T-helper 1 cell treated with Interleukin-12 subunit alpha and Interleukin-12 subunit beta and Interleukin-4 antibody, amounts not matched to agents 30 ng/mL and 1 ng/mL, for 36 hours (primary cell): ENCODE data around the gene ZNRF3. TPM values are rescaled to one million over a fixed set of nuclear protein-coding genes. Genes with fewer than 3 reads are reported as not detected.
"Not testable (repeated sequence)": the region's sequence is repeated elsewhere in the genome, so short reads cannot be mapped to it uniquely, and the experiment has no call there.

Experiments
- intact Hi-C: fragments of 100-400 bp; cut with micrococcal nuclease; formaldehyde crosslinking; loops from one replicate; pipeline ENCODE4 v1.15.1; 2024
- total RNA-seq: library from RNA; stranded (reverse); gene quantifications from 2 replicates; pipeline ENCODE4 v1.2.3, GENCODE V29; 2022

The ZNRF3 gene
- total RNA-seq, 1 donor from 2014 or later = 0.64 TPM

GRCh38 chr22:29003975-29004646 is 120.7 kb downstream of the ZNRF3 start:
- intact Hi-C loops = no loop called here

GRCh38 chr22:29004647-29005371 is 121.4 kb downstream of the ZNRF3 start:
- intact Hi-C loops = no loop called here

GRCh38 chr22:29005754-29006153 is 122.4 kb downstream of the ZNRF3 start:
- intact Hi-C loops = not testable (repeated sequence)

GRCh38 chr22:29006346-29006745 is 123.0 kb downstream of the ZNRF3 start:
- intact Hi-C loops = no loop called here

- intact Hi-C loops = no loop called here
Observed at GRCh38 chr22:29009148-29009547, 125.8 kb downstream of the ZNRF3 start.

GRCh38 chr22:29011240-29012100 is 128.1 kb downstream of the ZNRF3 start:
- intact Hi-C loops = no loop called here

GRCh38 chr22:29012101-29012433 is 128.7 kb downstream of the ZNRF3 start:
- intact Hi-C loops = no loop called here

GRCh38 chr22:29012952-29013351 is 129.6 kb downstream of the ZNRF3 start:
- intact Hi-C loops = no loop called here

- intact Hi-C loops = no loop called here
Observed at GRCh38 chr22:29014293-29014692, 130.9 kb downstream of the ZNRF3 start.

GRCh38 chr22:29014773-29015172 is 131.4 kb downstream of the ZNRF3 start:
- intact Hi-C loops = no loop called here

GRCh38 chr22:29016067-29016938 is 132.9 kb downstream of the ZNRF3 start:
- intact Hi-C loops = no loop called here

GRCh38 chr22:29018293-29019189 is 135.2 kb downstream of the ZNRF3 start:
- intact Hi-C loops = no loop called here

- intact Hi-C loops = no loop called here
Observed at GRCh38 chr22:29022101-29022817, 138.9 kb downstream of the ZNRF3 start.

- intact Hi-C loops = no loop called here
Observed at GRCh38 chr22:29023172-29023796, 139.9 kb downstream of the ZNRF3 start.

GRCh38 chr22:29026579-29026978 is 143.2 kb downstream of the ZNRF3 start:
- intact Hi-C loops = no loop called here

- intact Hi-C loops = no loop called here
Observed at GRCh38 chr22:29028468-29028867, 145.1 kb downstream of the ZNRF3 start.

- intact Hi-C loops = no loop called here
Observed at GRCh38 chr22:29029202-29030000, 146.0 kb downstream of the ZNRF3 start.

GRCh38 chr22:29030016-29030617 is 146.7 kb downstream of the ZNRF3 start:
- intact Hi-C loops = no loop called here
